PFSK-1 (cell line): ENCODE measurements around the gene SLC27A3.

Source experiments
- FOXP2 ChIP-seq: optimal IDR thresholded peaks from 2 replicates; pipeline ENCODE3; 2011; ENCODE audit warnings: borderline replicate concordance, control low read depth, inconsistent platforms; ENCODE audit not compliant: insufficient read depth; ENCODE audit errors: extremely low read length, extremely low read depth
- POLR2AphosphoS5 ChIP-seq: IDR thresholded peaks from 2 replicates; pipeline ENCODE4 v1.6.1; 2012; ENCODE audit warnings: low read depth, mild to moderate bottlenecking, control low read depth, low read length, moderate library complexity
- SIN3A ChIP-seq: IDR thresholded peaks from 2 replicates; pipeline ENCODE4 v1.6.1; 2012; ENCODE audit warnings: mild to moderate bottlenecking, low read length, moderate library complexity, borderline replicate concordance; ENCODE audit not compliant: insufficient read depth
- TAF1 ChIP-seq: IDR thresholded peaks from 2 replicates; pipeline ENCODE4 v1.6.1; 2012; ENCODE audit warnings: low read length, control low read depth, borderline replicate concordance; ENCODE audit not compliant: insufficient read depth
- TF ChIP-seq, protein P1 (sequence below), 2 experiments: IDR thresholded peaks; 2 replicates each; pipeline versions ENCODE4 v1.6.1 to v1.8.0; 2011 to 2012; ENCODE audit warnings: low read depth in 2 of 2, low read length in 2 of 2, control low read depth in 1 of 2, inconsistent platforms in 1 of 2, mild to moderate bottlenecking in 1 of 2, moderate library complexity in 1 of 2; ENCODE audit not compliant: insufficient read depth in 1 of 2

SLC27A3 gene

DNA sequence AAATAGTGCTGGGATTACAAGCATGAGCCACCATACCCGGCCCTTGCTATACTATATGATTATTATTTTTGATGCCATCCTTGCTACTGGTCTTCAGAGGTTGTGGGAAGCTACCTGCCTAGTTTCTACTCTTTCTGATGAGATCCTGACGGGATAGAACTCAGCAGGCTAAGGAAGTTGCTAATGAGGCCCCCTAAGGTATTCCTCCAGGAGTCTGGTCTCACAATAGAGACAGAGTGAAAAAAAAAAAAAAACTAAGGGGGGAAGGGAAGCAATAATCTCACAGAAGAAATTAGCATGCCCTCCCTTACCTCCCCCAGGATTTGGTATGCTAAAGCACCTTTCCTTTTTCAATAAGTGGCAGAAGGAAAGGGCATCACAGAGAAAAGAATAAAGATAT, 29.8 kb upstream of the SLC27A3 start:
- TF ChIP-seq FOXP2 (no peak), POLR2AphosphoS5 (no peak), TAF1 (no peak), SIN3A (no peak)
- TF ChIP-seq, protein P1, sequence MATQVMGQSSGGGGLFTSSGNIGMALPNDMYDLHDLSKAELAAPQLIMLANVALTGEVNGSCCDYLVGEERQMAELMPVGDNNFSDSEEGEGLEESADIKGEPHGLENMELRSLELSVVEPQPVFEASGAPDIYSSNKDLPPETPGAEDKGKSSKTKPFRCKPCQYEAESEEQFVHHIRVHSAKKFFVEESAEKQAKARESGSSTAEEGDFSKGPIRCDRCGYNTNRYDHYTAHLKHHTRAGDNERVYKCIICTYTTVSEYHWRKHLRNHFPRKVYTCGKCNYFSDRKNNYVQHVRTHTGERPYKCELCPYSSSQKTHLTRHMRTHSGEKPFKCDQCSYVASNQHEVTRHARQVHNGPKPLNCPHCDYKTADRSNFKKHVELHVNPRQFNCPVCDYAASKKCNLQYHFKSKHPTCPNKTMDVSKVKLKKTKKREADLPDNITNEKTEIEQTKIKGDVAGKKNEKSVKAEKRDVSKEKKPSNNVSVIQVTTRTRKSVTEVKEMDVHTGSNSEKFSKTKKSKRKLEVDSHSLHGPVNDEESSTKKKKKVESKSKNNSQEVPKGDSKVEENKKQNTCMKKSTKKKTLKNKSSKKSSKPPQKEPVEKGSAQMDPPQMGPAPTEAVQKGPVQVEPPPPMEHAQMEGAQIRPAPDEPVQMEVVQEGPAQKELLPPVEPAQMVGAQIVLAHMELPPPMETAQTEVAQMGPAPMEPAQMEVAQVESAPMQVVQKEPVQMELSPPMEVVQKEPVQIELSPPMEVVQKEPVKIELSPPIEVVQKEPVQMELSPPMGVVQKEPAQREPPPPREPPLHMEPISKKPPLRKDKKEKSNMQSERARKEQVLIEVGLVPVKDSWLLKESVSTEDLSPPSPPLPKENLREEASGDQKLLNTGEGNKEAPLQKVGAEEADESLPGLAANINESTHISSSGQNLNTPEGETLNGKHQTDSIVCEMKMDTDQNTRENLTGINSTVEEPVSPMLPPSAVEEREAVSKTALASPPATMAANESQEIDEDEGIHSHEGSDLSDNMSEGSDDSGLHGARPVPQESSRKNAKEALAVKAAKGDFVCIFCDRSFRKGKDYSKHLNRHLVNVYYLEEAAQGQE (IDR thresholded peaks at IDR 0.05; ENCODE audit: insufficient read depth in 1 of 2, low read depth in 2 of 2, low read length in 2 of 2), result no peak

GRCh38 chr1:153746174-153746573, 29.0 kb upstream of the SLC27A3 start:
- TF ChIP-seq TAF1 (no peak), FOXP2 (no peak), SIN3A (no peak), POLR2AphosphoS5 (no peak)
- TF ChIP-seq, protein P1 (IDR thresholded peaks at IDR 0.05; ENCODE audit: insufficient read depth in 1 of 2, low read depth in 2 of 2, low read length in 2 of 2), result no peak

DNA sequence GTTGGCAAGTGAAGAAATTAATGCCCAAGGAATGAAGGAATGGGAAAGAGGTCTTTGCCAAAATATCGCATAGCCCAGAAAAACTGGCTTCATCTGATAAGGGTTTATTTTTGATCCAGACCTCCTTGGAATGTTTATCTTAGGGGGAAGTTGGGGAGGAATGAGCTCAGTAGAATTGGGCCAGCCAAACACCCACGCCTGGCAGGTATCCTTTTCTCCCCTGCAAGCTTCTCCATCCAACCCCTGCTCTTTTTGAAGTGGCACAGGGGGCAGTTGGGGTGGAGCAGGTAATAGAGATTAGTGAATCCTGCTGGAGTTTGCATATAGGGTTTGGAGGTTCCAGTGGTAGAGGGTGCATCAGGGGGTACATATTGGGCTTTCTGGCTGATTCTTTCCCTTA, 26.3 kb upstream of the SLC27A3 start:
- TF ChIP-seq POLR2AphosphoS5, result no peak
- no peak for TF ChIP-seq FOXP2
- TF ChIP-seq TAF1, result no peak
- TF ChIP-seq, protein P1 (IDR thresholded peaks at IDR 0.05; ENCODE audit: insufficient read depth in 1 of 2, low read depth in 2 of 2, low read length in 2 of 2), result no peak
- TF ChIP-seq SIN3A, result no peak

GRCh38 chr1:153749408-153750005, 25.7 kb upstream of the SLC27A3 start:
- TF ChIP-seq FOXP2, result peak; percentile 88
- no peak for TF ChIP-seq POLR2AphosphoS5
- TF ChIP-seq TAF1, result no peak
- TF ChIP-seq, protein P1 (IDR thresholded peaks at IDR 0.05; ENCODE audit: insufficient read depth in 1 of 2, low read depth in 2 of 2, low read length in 2 of 2), result no peak
